ENCODE measurements around the gene PAX6.

The PAX6 gene

DNA sequence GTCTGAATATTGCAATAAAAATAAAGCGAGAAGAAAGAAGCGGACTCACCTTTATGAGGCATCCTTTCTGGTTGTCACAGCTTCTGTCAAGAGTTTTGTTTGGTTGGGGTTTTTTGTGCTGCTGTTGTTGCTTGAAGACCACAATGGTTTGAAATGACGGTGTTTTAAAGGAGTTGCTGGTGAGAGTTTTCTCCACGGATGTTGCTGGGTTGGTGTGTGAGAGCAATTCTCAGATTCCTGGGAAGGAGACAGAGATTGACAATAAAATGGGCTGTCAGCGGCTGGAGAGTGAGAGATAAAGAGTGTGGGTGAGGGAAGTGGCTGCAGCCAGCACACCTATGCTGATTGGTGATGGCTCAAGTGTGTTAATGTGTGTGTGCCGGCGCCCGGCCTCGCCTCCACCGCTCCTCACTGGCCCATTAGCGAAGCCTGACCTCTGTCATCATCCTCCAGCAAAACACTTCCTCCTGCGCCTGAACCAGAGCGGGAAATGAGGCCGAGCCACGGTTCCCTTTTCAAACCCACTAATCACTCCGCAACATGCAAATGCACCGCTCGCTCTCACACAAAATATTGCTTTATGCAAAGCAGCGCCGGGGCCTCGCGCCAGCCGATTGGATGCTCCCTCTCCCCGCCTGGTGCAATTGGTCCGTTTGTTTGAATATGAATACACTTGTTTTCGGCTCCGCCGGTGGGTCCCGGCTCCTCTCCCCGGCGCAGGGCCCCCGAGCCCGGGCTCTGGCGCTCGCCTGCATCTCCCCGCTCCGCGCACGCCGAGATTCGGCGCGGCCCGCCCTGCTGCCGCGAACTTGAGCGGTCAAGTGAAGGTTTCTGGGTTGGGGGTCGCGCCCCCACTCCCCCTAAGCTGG, at the start of gene PAX6:
Gene PAX6, minus strand, starts transcription at position 544 of the 869 bp plus-strand sequence. CDS start 4,911 bp downstream, outside the sequence.
- Mint-ChIP-seq H3K27ac (no peak within 1 kb of the TSS), H3K36me3 (no peaks in the 10 kb centered on the region), H3K4me1 (ENCODE audit: low read depth) (peaks cover 51% of the 10 kb centered on the region), H3K9me3 (ENCODE audit: low read depth) (no peaks in the 10 kb centered on the region), H3K4me3 (peak within 1 kb of the TSS; percentile 85), H3K27me3 (peaks cover 52% of the 10 kb centered on the region)

DNA sequence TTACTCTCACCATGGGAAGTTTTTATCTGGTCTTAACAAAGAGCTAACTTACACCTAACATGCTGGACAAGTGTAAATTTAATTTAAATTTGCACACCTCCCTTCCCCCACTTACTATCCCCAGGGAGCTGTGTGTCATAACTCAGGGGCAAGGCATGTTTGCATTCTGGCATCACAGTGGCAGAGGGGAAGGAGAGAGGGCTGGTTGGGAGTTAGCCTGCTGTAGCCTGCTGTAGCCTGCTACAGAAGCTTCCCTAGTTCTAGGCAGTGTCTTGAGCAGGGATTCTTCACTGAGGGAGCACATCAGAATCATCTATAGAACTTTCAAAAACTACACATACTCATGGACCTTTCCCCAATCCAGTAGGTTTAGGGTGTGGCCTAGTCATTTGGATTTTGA, 49.3 kb upstream of the PAX6 start:
- Mint-ChIP-seq H3K27me3 (peaks cover 21% of the 10 kb centered on the region), H3K9me3 (ENCODE audit: low read depth) (no peaks in the 10 kb centered on the region), H3K36me3 (peaks cover 2% of the 10 kb centered on the region), H3K4me3 (no peak overlapping the region), H3K27ac (no peak overlapping the region), H3K4me1 (ENCODE audit: low read depth) (no peaks in the 10 kb centered on the region)

DNA sequence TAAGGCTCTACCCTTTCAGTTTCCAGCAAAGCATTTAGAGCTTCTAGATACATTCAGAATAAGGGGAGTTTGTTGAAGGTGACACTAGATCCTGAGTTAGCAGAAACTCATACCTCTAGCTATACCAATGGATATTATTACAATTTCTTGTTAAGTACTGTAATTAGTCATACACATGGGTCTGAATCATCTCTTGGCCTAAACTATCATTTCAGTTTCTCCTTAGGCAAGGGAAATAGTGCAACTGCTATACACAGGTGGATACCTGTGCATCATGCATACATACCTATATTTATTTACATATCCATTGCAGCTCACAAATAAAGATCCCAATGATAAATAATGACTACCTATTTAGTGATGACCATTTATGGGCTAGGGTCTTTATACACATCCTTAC, 45.1 kb upstream of the PAX6 start:
- no peaks in the 10 kb centered on the region for H3K9me3 Mint-ChIP-seq (ENCODE audit: low read depth)
- H3K27ac Mint-ChIP-seq = no peak overlapping the region
- no peaks in the 10 kb centered on the region for H3K4me1 Mint-ChIP-seq (ENCODE audit: low read depth)
- peaks cover 2% of the 10 kb centered on the region for H3K36me3 Mint-ChIP-seq
- peaks cover 17% of the 10 kb centered on the region for H3K27me3 Mint-ChIP-seq
- H3K4me3 Mint-ChIP-seq = no peak overlapping the region

DNA sequence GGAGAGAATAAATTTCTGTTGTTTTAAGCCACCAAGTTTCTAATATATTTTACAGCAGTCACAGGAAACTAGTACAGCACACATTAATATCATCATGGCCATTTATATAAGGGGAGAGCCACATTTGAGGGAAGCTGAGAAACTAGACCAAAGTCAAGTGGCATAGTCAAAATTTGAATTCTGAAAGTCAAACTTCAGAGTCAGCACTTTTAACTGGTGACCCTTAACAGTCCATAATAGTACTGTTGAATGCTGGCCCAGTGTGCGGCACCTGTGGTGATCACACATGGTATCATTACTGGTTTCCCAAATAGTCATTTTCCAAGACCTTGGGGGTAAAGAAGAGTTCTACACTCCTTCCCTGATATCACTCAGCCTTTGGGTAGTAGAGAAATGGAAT, 44.3 kb upstream of the PAX6 start:
- Mint-ChIP-seq H3K36me3 (peaks cover 2% of the 10 kb centered on the region), H3K4me3 (no peak overlapping the region), H3K27ac (no peak overlapping the region), H3K4me1 (ENCODE audit: low read depth) (no peaks in the 10 kb centered on the region), H3K9me3 (ENCODE audit: low read depth) (no peaks in the 10 kb centered on the region), H3K27me3 (peaks cover 19% of the 10 kb centered on the region)

DNA sequence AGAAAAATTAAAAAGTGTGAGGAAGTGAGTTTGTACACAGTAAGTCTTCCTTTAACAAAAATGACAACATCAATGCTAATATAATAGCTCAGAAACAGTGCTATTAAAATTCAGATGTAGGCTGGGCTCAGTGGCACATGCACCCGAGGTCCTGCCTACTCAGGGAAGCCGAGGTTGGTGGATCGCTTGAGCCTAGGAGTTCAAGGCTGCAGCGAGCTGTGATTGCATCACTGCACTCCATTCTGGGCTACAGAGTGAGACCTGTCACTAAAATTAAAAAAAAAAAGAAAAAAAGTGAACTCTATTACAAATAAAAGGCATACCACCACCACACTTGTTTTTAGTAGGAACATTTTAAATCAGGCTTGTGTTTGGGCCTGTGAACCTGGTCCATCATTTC, 39.2 kb upstream of the PAX6 start:
- Mint-ChIP-seq H3K4me3 (no peak overlapping the region), H3K4me1 (ENCODE audit: low read depth) (no peaks in the 10 kb centered on the region), H3K9me3 (ENCODE audit: low read depth) (no peaks in the 10 kb centered on the region), H3K27me3 (peaks cover 9% of the 10 kb centered on the region), H3K36me3 (no peaks in the 10 kb centered on the region), H3K27ac (no peak overlapping the region)

DNA sequence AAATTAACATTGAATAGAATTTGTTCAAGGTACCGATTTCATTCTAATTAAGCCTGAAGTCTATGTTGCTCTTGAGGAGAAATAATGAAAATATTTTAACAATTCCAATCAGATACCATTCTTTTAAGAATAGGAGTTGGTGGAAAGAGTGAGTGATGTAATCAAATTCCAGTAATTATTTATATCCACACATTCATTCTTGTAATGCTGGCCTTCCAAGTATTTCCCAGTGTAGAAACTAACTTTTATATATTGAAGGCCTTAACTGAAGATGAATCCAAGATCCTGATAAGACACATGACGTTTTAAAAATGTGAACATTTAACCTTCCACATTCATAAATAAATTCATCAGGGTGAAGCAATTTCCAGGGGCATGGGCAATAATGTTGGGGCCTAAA, 36.6 kb upstream of the PAX6 start:
- Mint-ChIP-seq H3K4me3 (no peak overlapping the region), H3K27ac (no peak overlapping the region)

DNA sequence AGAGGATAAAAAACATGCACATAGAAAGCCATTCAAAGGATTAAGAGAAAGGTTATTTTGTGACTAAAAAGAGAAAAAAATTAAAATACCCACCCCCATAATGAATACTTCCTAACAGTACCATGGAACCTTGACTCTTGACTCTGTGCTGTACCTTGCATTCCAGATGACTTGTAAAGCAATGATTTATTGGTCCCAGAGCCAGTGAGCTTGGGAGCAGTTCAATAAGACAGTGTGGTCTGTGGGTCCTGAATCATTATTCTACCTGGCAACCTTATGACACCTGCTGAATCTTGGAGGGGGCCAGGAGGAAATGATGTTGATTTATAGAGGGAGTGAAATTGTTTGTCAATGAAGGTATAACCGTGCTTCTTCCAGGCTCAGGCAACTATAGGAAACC, 34.2 kb upstream of the PAX6 start:
- Mint-ChIP-seq H3K4me1 (ENCODE audit: low read depth) (no peaks in the 10 kb centered on the region), H3K27me3 (peaks cover 23% of the 10 kb centered on the region), H3K4me3 (no peak overlapping the region), H3K9me3 (ENCODE audit: low read depth) (no peaks in the 10 kb centered on the region), H3K36me3 (no peaks in the 10 kb centered on the region), H3K27ac (no peak overlapping the region)

More for the DNA sequence above, 36.6 kb upstream of the PAX6 start:
- Mint-ChIP-seq H3K9me3 (ENCODE audit: low read depth) (no peaks in the 10 kb centered on the region), H3K27me3 (peaks cover 22% of the 10 kb centered on the region), H3K4me1 (ENCODE audit: low read depth) (no peaks in the 10 kb centered on the region), H3K36me3 (no peaks in the 10 kb centered on the region)

DNA sequence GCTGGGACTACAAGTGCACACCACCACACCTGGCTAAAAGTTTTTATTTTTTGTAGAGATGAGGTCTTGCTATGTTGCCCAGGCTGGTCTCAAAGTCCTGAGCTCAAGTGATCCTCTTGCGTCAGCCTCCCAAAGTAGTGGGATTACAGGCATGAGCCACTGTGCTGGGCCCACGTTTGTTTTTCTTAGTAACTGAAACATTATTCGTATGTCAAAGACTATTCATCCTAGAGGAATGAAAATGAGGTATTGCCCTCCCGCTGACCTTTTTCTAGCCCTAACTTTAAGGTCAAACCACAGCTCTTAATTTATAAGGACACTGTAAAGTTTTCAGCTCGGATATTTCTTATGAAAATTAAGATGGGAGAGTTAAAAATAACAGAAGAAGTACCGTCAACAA, 33.2 kb upstream of the PAX6 start:
- Mint-ChIP-seq H3K9me3 (ENCODE audit: low read depth) (no peaks in the 10 kb centered on the region), H3K4me1 (ENCODE audit: low read depth) (no peaks in the 10 kb centered on the region), H3K27ac (no peak overlapping the region), H3K4me3 (no peak overlapping the region), H3K36me3 (no peaks in the 10 kb centered on the region), H3K27me3 (peaks cover 30% of the 10 kb centered on the region)

DNA sequence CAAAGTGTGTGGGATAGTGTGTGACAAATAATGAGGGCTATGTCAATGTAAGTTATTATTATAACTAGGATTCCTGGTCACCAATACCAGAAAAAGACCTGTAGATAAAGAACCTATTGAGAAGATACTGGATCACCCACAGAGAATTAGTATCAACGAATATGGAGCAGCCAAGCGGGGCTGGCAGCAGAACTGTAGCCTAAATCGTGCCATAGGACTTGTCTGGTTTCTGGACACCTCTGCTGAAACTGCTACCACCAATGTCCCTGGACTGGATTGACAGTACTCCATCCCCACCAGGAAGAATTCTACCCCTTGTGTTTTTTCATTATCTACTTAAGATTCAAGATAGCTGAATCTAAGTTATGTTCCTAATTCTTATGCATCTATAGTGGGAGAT, 30.3 kb upstream of the PAX6 start:
- Mint-ChIP-seq H3K27ac (no peak overlapping the region), H3K36me3 (no peaks in the 10 kb centered on the region), H3K4me1 (ENCODE audit: low read depth) (no peaks in the 10 kb centered on the region), H3K27me3 (peaks cover 42% of the 10 kb centered on the region), H3K9me3 (ENCODE audit: low read depth) (no peaks in the 10 kb centered on the region), H3K4me3 (no peak overlapping the region)

DNA sequence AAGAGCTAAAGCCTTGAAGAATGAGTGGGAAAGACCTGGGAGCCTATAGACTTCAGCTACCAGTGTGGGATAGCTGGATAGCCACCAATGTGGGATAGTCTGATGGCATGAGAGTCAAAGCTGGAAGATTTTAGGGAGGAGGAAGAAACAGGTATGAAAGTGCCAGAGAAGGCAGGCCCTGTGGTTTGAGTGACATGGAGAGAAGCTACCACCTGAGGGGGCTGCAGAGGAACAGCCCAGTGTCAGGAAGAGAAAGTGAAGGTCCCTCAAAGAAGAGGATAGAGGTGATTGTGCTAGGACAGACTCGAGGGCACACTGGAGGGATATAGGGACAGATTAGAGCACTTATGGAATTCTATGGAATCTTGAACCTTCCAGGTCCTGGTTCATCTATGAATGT, 23.1 kb upstream of the PAX6 start:
- no peak overlapping the region for H3K27ac Mint-ChIP-seq
- H3K9me3 Mint-ChIP-seq (ENCODE audit: low read depth) = no peaks in the 10 kb centered on the region

DNA sequence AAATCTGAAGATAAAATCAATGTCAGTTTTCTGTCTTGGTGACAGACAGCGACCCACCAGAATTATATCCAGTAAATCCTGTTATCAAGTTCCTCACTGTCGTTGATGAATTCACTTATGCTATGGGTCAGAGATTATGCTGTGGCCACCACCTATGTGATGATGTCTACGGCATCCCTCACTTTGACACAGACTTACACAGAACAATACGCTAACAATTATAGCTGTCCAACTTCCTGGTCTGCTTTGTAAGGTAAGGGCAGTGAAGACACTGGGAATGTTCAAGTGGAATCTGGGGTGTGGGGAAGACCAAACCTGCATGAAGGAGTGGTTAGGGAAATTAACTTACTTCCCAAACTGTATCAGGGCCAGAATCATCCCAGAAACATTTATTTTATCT, 19.3 kb upstream of the PAX6 start:
- H3K27me3 Mint-ChIP-seq = peaks cover 39% of the 10 kb centered on the region

More for the DNA sequence above, 23.1 kb upstream of the PAX6 start:
- H3K27me3 Mint-ChIP-seq = peaks cover 30% of the 10 kb centered on the region
- H3K4me3 Mint-ChIP-seq = no peak overlapping the region
- no peaks in the 10 kb centered on the region for H3K4me1 Mint-ChIP-seq (ENCODE audit: low read depth)
- H3K36me3 Mint-ChIP-seq = no peaks in the 10 kb centered on the region

DNA sequence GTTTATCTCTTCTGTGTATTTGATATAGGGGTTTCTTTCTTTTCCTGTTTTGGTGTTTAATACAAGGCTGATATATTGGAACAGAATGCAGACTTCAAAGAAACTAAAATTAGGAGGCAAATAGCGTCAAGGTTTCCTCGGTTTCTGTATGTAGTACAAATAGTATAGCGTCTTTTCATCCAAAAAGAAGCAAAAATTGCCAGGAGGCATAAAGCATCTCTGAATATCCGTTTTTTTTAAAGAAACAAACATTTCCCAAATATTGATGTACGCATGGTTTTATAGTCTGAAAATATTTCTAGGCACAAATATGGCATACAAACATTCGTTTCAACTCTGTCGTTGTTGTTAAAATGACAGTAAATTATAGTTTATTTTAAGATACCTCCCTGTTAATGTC, 17.1 kb upstream of the PAX6 start:
- H3K4me1 Mint-ChIP-seq (ENCODE audit: low read depth) = peaks cover 20% of the 10 kb centered on the region
- no peak overlapping the region for H3K27ac Mint-ChIP-seq
- no peaks in the 10 kb centered on the region for H3K36me3 Mint-ChIP-seq
- peaks cover 46% of the 10 kb centered on the region for H3K27me3 Mint-ChIP-seq
- H3K4me3 Mint-ChIP-seq = no peak overlapping the region
- no peaks in the 10 kb centered on the region for H3K9me3 Mint-ChIP-seq (ENCODE audit: low read depth)

More for the DNA sequence above, 19.3 kb upstream of the PAX6 start:
- no peaks in the 10 kb centered on the region for H3K36me3 Mint-ChIP-seq
- H3K4me1 Mint-ChIP-seq (ENCODE audit: low read depth) = peaks cover 13% of the 10 kb centered on the region
- no peak overlapping the region for H3K27ac Mint-ChIP-seq
- no peak overlapping the region for H3K4me3 Mint-ChIP-seq
- H3K9me3 Mint-ChIP-seq (ENCODE audit: low read depth) = no peaks in the 10 kb centered on the region

DNA sequence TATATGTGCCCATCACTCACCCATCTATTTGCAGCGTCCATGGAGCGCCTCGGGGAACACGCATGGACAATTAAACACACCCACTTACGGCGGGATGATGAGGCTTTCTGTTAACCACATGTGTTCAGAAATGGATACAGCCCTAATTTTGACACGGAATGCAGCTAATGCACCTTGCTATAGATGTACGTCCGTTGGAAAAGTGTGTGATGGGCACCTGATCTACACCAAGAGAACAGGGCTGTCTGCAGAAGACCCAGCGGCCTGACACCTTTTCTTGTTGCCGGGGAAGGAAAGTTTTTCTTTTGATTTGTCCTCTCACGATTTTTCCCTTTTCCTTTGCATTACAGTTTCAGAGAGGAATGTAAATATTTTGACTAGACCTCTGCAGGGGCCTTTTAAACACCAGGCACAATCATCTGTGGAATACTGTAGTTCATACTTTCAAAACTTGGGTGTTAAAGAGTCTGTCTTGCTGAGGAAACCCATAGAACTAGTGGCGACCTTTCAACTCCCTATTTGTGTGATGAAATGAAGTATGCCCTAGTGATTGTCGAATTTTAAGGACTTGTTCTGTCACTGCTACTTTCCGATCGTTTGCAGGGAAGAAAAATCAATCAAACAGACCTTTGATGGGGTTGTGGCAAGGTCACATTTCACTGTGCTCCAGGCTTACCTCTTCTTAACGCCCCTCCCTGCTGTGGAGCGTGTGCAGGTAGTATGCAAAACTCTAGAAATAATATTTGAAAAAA, 16.5 kb upstream of the PAX6 start:
- H3K9me3 Mint-ChIP-seq (ENCODE audit: low read depth) = no peaks in the 10 kb centered on the region
- no peak overlapping the region for H3K27ac Mint-ChIP-seq
- H3K4me3 Mint-ChIP-seq = peak overlapping the region; percentile 72
- peaks cover 51% of the 10 kb centered on the region for H3K27me3 Mint-ChIP-seq
- H3K4me1 Mint-ChIP-seq (ENCODE audit: low read depth) = peaks cover 20% of the 10 kb centered on the region
- no peaks in the 10 kb centered on the region for H3K36me3 Mint-ChIP-seq

DNA sequence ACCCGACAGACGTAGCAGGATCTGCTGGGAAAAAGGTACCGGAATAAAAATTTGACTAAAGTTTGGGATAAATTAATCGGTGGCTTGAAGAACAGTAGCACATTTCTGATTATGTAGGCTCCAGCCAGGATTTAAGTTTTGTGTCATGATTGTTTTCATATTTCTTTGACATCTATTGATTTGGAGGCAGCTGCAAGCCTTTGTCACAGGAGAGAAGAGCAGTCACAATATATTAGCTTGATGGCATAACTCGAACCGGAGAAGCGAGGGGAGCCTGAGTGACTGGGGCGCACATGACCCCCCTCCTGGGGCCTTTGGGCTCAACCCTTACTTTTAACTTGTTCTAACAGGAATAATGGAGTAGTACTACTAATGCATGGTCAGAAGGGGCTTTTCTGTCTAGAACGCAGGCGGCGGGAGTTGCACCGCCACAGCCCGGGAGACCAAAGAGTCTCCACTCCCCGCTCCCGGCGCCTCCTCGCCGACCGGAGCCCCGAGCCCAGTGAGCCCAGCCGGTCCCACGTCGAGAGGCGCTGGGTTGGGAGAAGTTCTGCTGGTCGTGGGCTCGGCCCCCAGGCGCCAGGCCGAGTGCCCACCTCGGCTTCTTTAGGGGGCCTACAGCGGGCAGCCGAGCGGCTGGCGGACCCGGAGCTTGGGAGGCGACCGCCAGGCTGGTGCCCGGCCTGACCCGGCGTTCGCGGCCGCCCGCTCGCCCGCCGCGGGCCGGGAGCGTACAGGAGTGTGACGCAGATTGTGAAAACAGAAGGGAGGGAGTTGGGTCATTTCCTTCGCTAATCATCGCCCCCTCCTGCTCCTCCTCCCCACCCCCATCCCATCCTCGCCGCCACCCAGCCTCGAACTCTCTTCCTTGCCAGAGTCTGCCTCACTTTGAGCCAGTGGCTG, 15.7 kb upstream of the PAX6 start:
- H3K36me3 Mint-ChIP-seq = no peaks in the 10 kb centered on the region
- H3K27ac Mint-ChIP-seq = no peak overlapping the region
- peak overlapping the region; percentile 72 for H3K4me3 Mint-ChIP-seq
- peaks cover 20% of the 10 kb centered on the region for H3K4me1 Mint-ChIP-seq (ENCODE audit: low read depth)
- peaks cover 58% of the 10 kb centered on the region for H3K27me3 Mint-ChIP-seq
- no peaks in the 10 kb centered on the region for H3K9me3 Mint-ChIP-seq (ENCODE audit: low read depth)
